ENCODE results near the gene LAMB4. TPM values are rescaled to one million over a fixed set of nuclear protein-coding genes. Genes with fewer than 3 reads are reported as not detected.

Gene LAMB4
- total RNA-seq, 2 experiments from 2014 or later: not detected

DNA sequence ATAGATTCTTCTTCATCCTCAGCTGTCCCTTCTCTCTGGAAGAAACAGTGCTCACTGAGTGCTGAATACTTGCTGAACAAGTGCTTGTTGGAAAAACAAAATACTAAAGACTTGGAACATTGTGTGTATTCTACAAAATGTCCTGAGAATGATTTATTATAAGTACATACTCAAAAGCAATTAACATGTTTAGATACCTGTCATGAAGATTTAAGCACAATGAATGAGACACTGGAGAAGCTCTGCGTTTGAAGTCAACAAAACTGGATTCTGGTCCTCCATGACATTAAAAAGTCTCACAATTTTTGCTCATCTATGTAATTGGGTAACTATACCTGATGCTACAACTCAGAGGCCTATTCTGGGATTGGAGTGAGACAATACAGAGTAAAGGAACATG lies 92.4 kb downstream of the LAMB4 start:
- Histone ChIP-seq H3K4me2 (ENCODE audit: low read length) (no peak overlapping the region), H4K20me1 (ENCODE audit: insufficient read depth, low read length) (no peaks in the 10 kb centered on the region), H3K4me3 (ENCODE audit: low read depth, low read length, poor library complexity, severe bottlenecking) (no peak overlapping the region), H3K4me1 (ENCODE audit: insufficient read depth, low read length, poor library complexity, severe bottlenecking) (no peaks in the 10 kb centered on the region), H3K36me3 (ENCODE audit: insufficient read depth, low read length) (no peaks in the 10 kb centered on the region), H3K79me2 (ENCODE audit: insufficient read depth, low read depth, low read length) (no peaks in the 10 kb centered on the region), H2AFZ (ENCODE audit: low read length) (no peak overlapping the region), H3K9me3 (ENCODE audit: low read length) (no peaks in the 10 kb centered on the region), H3K9me2 (ENCODE audit: insufficient read depth, low read length) (no peaks in the 10 kb centered on the region), H3K27ac (ENCODE audit: low read depth, low read length, poor library complexity, severe bottlenecking) (no peak overlapping the region)
- no peak for DNase-seq (ENCODE audit: low spot score)
- BruUV-seq (replicated peaks): no TSS peak
- ChIA-PET CTCF (ENCODE audit: unreplicated experiment) (no interaction called here), POLR2A (interaction anchor here (0.7 kb wide), 3 partner anchors 214 to 1078 kb away, joined by 3 read pairs; no protein-coding TSS in a partner anchor)
- TF ChIP-seq EZH2phosphoT487 (IDR thresholded peaks at IDR 0.05; ENCODE audit: borderline replicate concordance, low read depth, low read length) (no peak), CTCF (conservative IDR thresholded peaks at IDR 0.05; ENCODE audit: low read length) (no peak)
- intact Hi-C loops (cut with micrococcal nuclease; ENCODE audit: unreplicated experiment): no loop called here

GRCh38 chr7:108037140-108037539 lies 93.0 kb downstream of the LAMB4 start:
- H3K79me2 ChIP-seq (ENCODE audit: insufficient read depth, low read depth, low read length): no peaks in the 10 kb centered on the region
- TF ChIP-seq EZH2phosphoT487 (IDR thresholded peaks at IDR 0.05; ENCODE audit: borderline replicate concordance, low read depth, low read length): no peak
- no peak for TF ChIP-seq CTCF (conservative IDR thresholded peaks at IDR 0.05; ENCODE audit: low read length)
- H3K36me3 ChIP-seq (ENCODE audit: insufficient read depth, low read length): no peaks in the 10 kb centered on the region
- CTCF ChIA-PET (ENCODE audit: unreplicated experiment): no interaction called here
- no peaks in the 10 kb centered on the region for H4K20me1 ChIP-seq (ENCODE audit: insufficient read depth, low read length)
- H3K4me1 ChIP-seq (ENCODE audit: insufficient read depth, low read length, poor library complexity, severe bottlenecking): no peaks in the 10 kb centered on the region
- BruUV-seq (replicated peaks): no TSS peak
- no peaks in the 10 kb centered on the region for H3K9me3 ChIP-seq (ENCODE audit: low read length)
- no peak overlapping the region for H2AFZ ChIP-seq (ENCODE audit: low read length)
- POLR2A ChIA-PET: no interaction called here
- H3K27ac ChIP-seq (ENCODE audit: low read depth, low read length, poor library complexity, severe bottlenecking): no peak overlapping the region
- H3K9me2 ChIP-seq (ENCODE audit: insufficient read depth, low read length): no peaks in the 10 kb centered on the region
- no peak overlapping the region for H3K4me2 ChIP-seq (ENCODE audit: low read length)
- H3K4me3 ChIP-seq (ENCODE audit: low read depth, low read length, poor library complexity, severe bottlenecking): no peak overlapping the region
- intact Hi-C loops (cut with micrococcal nuclease; ENCODE audit: unreplicated experiment): no loop called here
- DNase-seq (ENCODE audit: low spot score): no peak

DNA sequence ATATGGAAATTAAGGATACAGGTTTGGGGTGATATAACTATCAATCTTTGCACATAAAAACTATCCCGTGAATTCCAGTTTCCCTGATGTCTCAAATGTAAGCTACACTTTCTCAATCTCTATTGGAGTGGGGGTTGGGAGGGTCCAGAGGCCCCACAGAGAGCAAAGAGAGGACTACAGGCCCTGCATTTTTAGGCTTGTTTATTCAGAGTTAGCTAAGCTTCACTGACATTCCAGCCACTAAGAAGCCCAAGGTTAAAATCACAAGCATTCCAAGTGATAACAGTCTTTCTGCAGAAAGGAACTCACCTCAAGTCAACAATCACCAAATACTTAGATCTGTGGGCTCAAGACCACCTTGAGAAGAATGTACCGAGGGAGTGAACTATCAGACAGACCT lies 95.6 kb downstream of the LAMB4 start:
- Histone ChIP-seq H3K36me3 (ENCODE audit: insufficient read depth, low read length) (no peaks in the 10 kb centered on the region), H4K20me1 (ENCODE audit: insufficient read depth, low read length) (no peaks in the 10 kb centered on the region), H3K27ac (ENCODE audit: low read depth, low read length, poor library complexity, severe bottlenecking) (no peak overlapping the region), H3K9me2 (ENCODE audit: insufficient read depth, low read length) (no peaks in the 10 kb centered on the region), H3K9me3 (ENCODE audit: low read length) (no peaks in the 10 kb centered on the region), H3K4me2 (ENCODE audit: low read length) (no peak overlapping the region), H3K4me3 (ENCODE audit: low read depth, low read length, poor library complexity, severe bottlenecking) (no peak overlapping the region), H3K79me2 (ENCODE audit: insufficient read depth, low read depth, low read length) (no peaks in the 10 kb centered on the region), H3K4me1 (ENCODE audit: insufficient read depth, low read length, poor library complexity, severe bottlenecking) (no peaks in the 10 kb centered on the region), H2AFZ (ENCODE audit: low read length) (no peak overlapping the region)
- CTCF ChIA-PET (ENCODE audit: unreplicated experiment): no interaction called here
- intact Hi-C loops (cut with micrococcal nuclease; ENCODE audit: unreplicated experiment): no loop called here
- POLR2A ChIA-PET: interaction anchor here (0.6 to 1.3 kb wide), 2 partner anchors 10 to 13 kb away, joined by 3 to 4 read pairs; no protein-coding TSS in a partner anchor
- TF ChIP-seq CTCF (conservative IDR thresholded peaks at IDR 0.05; ENCODE audit: low read length) (no peak), EZH2phosphoT487 (IDR thresholded peaks at IDR 0.05; ENCODE audit: borderline replicate concordance, low read depth, low read length) (no peak)
- no peak for DNase-seq (ENCODE audit: low spot score)
- no TSS peak for BruUV-seq (replicated peaks)

Data from OCI-LY7 (cell line).